ENCODE measurements around the gene CCNT2. TPM values are rescaled to one million over a fixed set of nuclear protein-coding genes. Genes with fewer than 3 reads are reported as not detected.

CCNT2 gene
- total RNA-seq, 1 experiment from 2014 or later: 41.7 TPM

DNA sequence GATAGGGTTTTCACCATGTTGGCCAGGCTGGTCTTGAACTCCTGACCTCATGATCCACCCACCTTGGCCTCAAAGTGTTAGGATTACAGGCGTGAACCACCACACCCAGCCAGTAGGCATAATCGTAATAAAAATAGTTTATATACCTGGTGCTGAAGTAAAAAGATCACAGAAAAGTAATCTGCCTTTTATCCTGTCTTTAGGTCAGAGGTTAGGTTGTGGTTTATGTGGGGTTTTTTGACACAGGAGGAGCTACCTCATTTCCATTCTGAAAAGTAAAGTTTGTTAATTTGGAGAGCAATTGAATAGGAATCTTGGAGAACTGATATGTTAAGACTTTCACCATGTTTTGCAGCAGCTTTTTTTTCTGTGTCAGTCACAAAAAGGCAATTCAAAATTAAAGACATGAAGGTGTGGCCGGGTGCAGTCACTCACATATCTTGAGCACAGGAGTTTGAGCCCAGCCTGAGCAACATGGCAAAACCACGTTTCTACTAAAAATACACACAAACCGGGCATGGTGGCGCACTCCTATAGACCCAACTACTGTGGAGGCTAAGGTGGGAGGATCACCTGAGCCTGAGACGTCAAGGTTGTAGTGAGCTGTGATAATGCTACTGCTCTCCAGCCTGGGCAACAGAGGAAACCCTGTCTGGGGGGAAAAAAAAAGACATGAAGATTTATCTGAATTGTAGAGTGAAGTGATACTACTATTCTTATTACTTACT is 31.5 kb downstream of the CCNT2 start:
- DNase-seq (ENCODE audit: low spot score): no peak
- TF ChIP-seq, protein P1, sequence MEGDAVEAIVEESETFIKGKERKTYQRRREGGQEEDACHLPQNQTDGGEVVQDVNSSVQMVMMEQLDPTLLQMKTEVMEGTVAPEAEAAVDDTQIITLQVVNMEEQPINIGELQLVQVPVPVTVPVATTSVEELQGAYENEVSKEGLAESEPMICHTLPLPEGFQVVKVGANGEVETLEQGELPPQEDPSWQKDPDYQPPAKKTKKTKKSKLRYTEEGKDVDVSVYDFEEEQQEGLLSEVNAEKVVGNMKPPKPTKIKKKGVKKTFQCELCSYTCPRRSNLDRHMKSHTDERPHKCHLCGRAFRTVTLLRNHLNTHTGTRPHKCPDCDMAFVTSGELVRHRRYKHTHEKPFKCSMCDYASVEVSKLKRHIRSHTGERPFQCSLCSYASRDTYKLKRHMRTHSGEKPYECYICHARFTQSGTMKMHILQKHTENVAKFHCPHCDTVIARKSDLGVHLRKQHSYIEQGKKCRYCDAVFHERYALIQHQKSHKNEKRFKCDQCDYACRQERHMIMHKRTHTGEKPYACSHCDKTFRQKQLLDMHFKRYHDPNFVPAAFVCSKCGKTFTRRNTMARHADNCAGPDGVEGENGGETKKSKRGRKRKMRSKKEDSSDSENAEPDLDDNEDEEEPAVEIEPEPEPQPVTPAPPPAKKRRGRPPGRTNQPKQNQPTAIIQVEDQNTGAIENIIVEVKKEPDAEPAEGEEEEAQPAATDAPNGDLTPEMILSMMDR (conservative IDR thresholded peaks at IDR 0.05; ENCODE audit: low read depth, low read length): no peak
- TF ChIP-seq EZH2 (IDR thresholded peaks at IDR 0.05; ENCODE audit: borderline replicate concordance, low read depth, low read length, poor library complexity, severe bottlenecking): no peak
- CTCF ChIA-PET: no interaction called here
- no TSS peak for BruUV-seq (replicated peaks)
- no peaks in the 10 kb centered on the region for H3K27me3 ChIP-seq (replicated peaks; ENCODE audit: insufficient read depth, low read depth, low read length, poor library complexity)
- no peaks in the 10 kb centered on the region for H3K4me1 ChIP-seq (ENCODE audit: insufficient read depth, low read length, poor library complexity, severe bottlenecking)
- POLR2A ChIA-PET (ENCODE audit: low non-redundant PET): no interaction called here
- H3K9me3 ChIP-seq (ENCODE audit: low read depth, low read length, poor library complexity, severe bottlenecking): no peaks in the 10 kb centered on the region
- H3K36me3 ChIP-seq (ENCODE audit: insufficient read depth, low read length, poor library complexity, severe bottlenecking): peaks cover 57% of the 10 kb centered on the region
- H3K27ac ChIP-seq (ENCODE audit: low read depth, low read length, poor library complexity, severe bottlenecking): no peak overlapping the region
- intact Hi-C loops (cut with micrococcal nuclease; ENCODE audit: unreplicated experiment): no loop called here
- no peak overlapping the region for H3K4me3 ChIP-seq (ENCODE audit: low read depth, low read length, poor library complexity, severe bottlenecking)

DNA sequence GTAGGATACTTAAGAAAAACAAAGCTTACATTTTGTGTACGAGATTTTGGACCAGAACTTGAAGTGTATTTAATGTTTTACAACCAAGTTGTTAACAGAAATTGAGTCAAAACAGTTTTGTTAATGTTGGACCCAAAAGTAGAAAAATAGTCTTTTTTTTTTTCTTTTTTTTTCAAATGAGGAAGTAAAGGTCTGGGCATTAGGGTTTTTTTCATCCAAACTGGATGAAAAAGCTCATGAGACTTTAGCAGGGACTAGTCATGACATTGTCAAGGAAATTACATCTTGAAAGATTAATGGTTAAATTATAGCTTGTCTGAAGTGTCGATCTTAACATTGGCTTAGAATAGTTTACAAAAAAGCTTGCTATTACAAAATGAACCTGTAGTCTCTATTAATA is 32.3 kb downstream of the CCNT2 start:
- intact Hi-C loops (cut with micrococcal nuclease; ENCODE audit: unreplicated experiment): no loop called here
- Histone ChIP-seq H3K36me3 (ENCODE audit: insufficient read depth, low read length, poor library complexity, severe bottlenecking) (peaks cover 61% of the 10 kb centered on the region), H3K4me1 (ENCODE audit: insufficient read depth, low read length, poor library complexity, severe bottlenecking) (no peaks in the 10 kb centered on the region), H3K4me3 (ENCODE audit: low read depth, low read length, poor library complexity, severe bottlenecking) (no peak overlapping the region), H3K27ac (ENCODE audit: low read depth, low read length, poor library complexity, severe bottlenecking) (no peak overlapping the region), H3K9me3 (ENCODE audit: low read depth, low read length, poor library complexity, severe bottlenecking) (no peaks in the 10 kb centered on the region), H3K27me3 (replicated peaks; ENCODE audit: insufficient read depth, low read depth, low read length, poor library complexity) (no peaks in the 10 kb centered on the region)
- BruUV-seq (replicated peaks): no TSS peak
- TF ChIP-seq, protein P1 (conservative IDR thresholded peaks at IDR 0.05; ENCODE audit: low read depth, low read length): no peak
- POLR2A ChIA-PET (ENCODE audit: low non-redundant PET): no interaction called here
- DNase-seq (ENCODE audit: low spot score): no peak
- CTCF ChIA-PET: no interaction called here

GRCh38 chr2:134952608-134953007 is 34.0 kb downstream of the CCNT2 start:
- Histone ChIP-seq H3K36me3 (ENCODE audit: insufficient read depth, low read length, poor library complexity, severe bottlenecking) (peaks cover 59% of the 10 kb centered on the region), H3K4me3 (ENCODE audit: low read depth, low read length, poor library complexity, severe bottlenecking) (no peak overlapping the region), H3K27ac (ENCODE audit: low read depth, low read length, poor library complexity, severe bottlenecking) (no peak overlapping the region), H3K4me1 (ENCODE audit: insufficient read depth, low read length, poor library complexity, severe bottlenecking) (no peaks in the 10 kb centered on the region), H3K27me3 (replicated peaks; ENCODE audit: insufficient read depth, low read depth, low read length, poor library complexity) (no peaks in the 10 kb centered on the region), H3K9me3 (ENCODE audit: low read depth, low read length, poor library complexity, severe bottlenecking) (no peaks in the 10 kb centered on the region)
- DNase-seq (ENCODE audit: low spot score): no peak
- TF ChIP-seq, protein P1 (conservative IDR thresholded peaks at IDR 0.05; ENCODE audit: low read depth, low read length): no peak
- TF ChIP-seq EZH2 (IDR thresholded peaks at IDR 0.05; ENCODE audit: borderline replicate concordance, low read depth, low read length, poor library complexity, severe bottlenecking): no peak
- CTCF ChIA-PET: interaction anchor here (0.6 kb wide), 1 partner anchor 9 kb away, joined by 3 read pairs; no protein-coding TSS in a partner anchor
- no TSS peak for BruUV-seq (replicated peaks)
- intact Hi-C loops (cut with micrococcal nuclease; ENCODE audit: unreplicated experiment): no loop called here
- POLR2A ChIA-PET (ENCODE audit: low non-redundant PET): no interaction called here
